IMR-90 (cell line): ENCODE results near the gene UNKL.
"Not testable (repeated sequence)": the region's sequence is repeated elsewhere in the genome, so short reads cannot be mapped to it uniquely, and the experiment has no call there.

ENCODE experiments used
- POLR2A ChIP-seq: IDR thresholded peaks from 2 replicates; pipeline ENCODE4 v1.6.1; 2012; ENCODE audit warnings: mild to moderate bottlenecking, low read depth, low read length
- RFX5 ChIP-seq: IDR thresholded peaks from 2 replicates; pipeline ENCODE4 v1.8.0; 2012; ENCODE audit warnings: low read depth, mild to moderate bottlenecking, low read length, moderate library complexity
- TF ChIP-seq, protein P1 (sequence below): conservative IDR thresholded peaks from 2 replicates; pipeline ENCODE4 v1.5.1; 2012; ENCODE audit warnings: mild to moderate bottlenecking, low read depth, low read length, improper control_type of control experiment

- TF ChIP-seq POLR2A, RFX5: not testable (repeated sequence)
- TF ChIP-seq, protein P1, sequence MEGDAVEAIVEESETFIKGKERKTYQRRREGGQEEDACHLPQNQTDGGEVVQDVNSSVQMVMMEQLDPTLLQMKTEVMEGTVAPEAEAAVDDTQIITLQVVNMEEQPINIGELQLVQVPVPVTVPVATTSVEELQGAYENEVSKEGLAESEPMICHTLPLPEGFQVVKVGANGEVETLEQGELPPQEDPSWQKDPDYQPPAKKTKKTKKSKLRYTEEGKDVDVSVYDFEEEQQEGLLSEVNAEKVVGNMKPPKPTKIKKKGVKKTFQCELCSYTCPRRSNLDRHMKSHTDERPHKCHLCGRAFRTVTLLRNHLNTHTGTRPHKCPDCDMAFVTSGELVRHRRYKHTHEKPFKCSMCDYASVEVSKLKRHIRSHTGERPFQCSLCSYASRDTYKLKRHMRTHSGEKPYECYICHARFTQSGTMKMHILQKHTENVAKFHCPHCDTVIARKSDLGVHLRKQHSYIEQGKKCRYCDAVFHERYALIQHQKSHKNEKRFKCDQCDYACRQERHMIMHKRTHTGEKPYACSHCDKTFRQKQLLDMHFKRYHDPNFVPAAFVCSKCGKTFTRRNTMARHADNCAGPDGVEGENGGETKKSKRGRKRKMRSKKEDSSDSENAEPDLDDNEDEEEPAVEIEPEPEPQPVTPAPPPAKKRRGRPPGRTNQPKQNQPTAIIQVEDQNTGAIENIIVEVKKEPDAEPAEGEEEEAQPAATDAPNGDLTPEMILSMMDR: not testable (repeated sequence)
Observed at GRCh38 chr16:1439699-1440074, 25.2 kb upstream of the UNKL start.
